Mesendoderm (in vitro differentiated cells): Measurements from ENCODE around the gene PAX5.

Source experiments
- DNase-seq: peaks from one replicate; pipeline ENCODE4 v3.0.0; 2013
- H2AK5ac ChIP-seq: 2 replicates; pipeline ENCODE4 v1.6.1; 2013; ENCODE audit warnings: low read length, inconsistent platforms
- H2BK120ac ChIP-seq: 2 replicates; pipeline ENCODE4 v1.6.1; 2013; ENCODE audit warnings: low read depth, mild to moderate bottlenecking, low read length, moderate library complexity, mixed read lengths
- H2BK15ac ChIP-seq: replicated peaks from 2 replicates; pipeline ENCODE4 v1.6.1; 2013; ENCODE audit warnings: low read depth, mild to moderate bottlenecking, moderate library complexity
- H2BK5ac ChIP-seq: 2 replicates; pipeline ENCODE4 v1.6.1; 2013; ENCODE audit warnings: low read length, inconsistent platforms
- H3K18ac ChIP-seq: 2 replicates; pipeline ENCODE4 v1.6.1; 2013; ENCODE audit warnings: mild to moderate bottlenecking, low read length, mixed read lengths
- H3K23ac ChIP-seq: one replicate; pipeline ENCODE4 v1.6.1; 2013; ENCODE audit warnings: low read length
- H3K27ac ChIP-seq: 2 replicates; pipeline ENCODE4 v1.5.1; 2013; ENCODE audit warnings: low read depth, mild to moderate bottlenecking, inconsistent platforms, low read length, moderate library complexity
- H3K27me3 ChIP-seq: 2 replicates; pipeline ENCODE4 v1.6.1; 2013; ENCODE audit warnings: low read length, control low read depth, mild to moderate bottlenecking, inconsistent platforms; ENCODE audit not compliant: insufficient read depth, poor library complexity
- H3K36me3 ChIP-seq: 2 replicates; pipeline ENCODE4 v1.6.1; 2013; ENCODE audit warnings: low read length, inconsistent platforms; ENCODE audit not compliant: control insufficient read depth, insufficient read depth
- H3K4ac ChIP-seq: one replicate; pipeline ENCODE4 v1.6.1; 2013; ENCODE audit warnings: low read depth, mild to moderate bottlenecking, low read length, moderate library complexity
- H3K4me1 ChIP-seq: 2 replicates; pipeline ENCODE4 v1.6.1; 2013; ENCODE audit warnings: low read depth, low read length, inconsistent platforms; ENCODE audit not compliant: control insufficient read depth
- H3K4me2 ChIP-seq: 2 replicates; pipeline ENCODE4 v1.6.1; 2013; ENCODE audit warnings: low read length
- H3K4me3 ChIP-seq: 2 replicates; pipeline ENCODE4 v1.5.1; 2013; ENCODE audit warnings: mild to moderate bottlenecking, low read length
- H3K56ac ChIP-seq: one replicate; pipeline ENCODE4 v1.6.1; 2013; ENCODE audit warnings: low read length
- H3K79me1 ChIP-seq: 2 replicates; pipeline ENCODE4 v1.6.1; 2013; ENCODE audit warnings: low read length, inconsistent platforms
- H3K79me2 ChIP-seq: 2 replicates; pipeline ENCODE4 v1.6.1; 2013; ENCODE audit warnings: mild to moderate bottlenecking, low read length; ENCODE audit not compliant: control insufficient read depth, insufficient read depth
- H3K9ac ChIP-seq: 2 replicates; pipeline ENCODE4 v1.6.1; 2013; ENCODE audit warnings: low read length, inconsistent platforms
- H4K5ac ChIP-seq: one replicate; pipeline ENCODE4 v1.6.1; 2013; ENCODE audit warnings: low read length
- H4K8ac ChIP-seq: one replicate; pipeline ENCODE4 v1.6.1; 2013; ENCODE audit warnings: low read depth, mild to moderate bottlenecking, control low read depth, low read length, moderate library complexity
- WGBS: extraction: QIAGEN DNeasy Blood & Tissue Kit; methylation state at CpG from one replicate; pipeline ENCODE4 v1.1.7; 2013; ENCODE audit warnings: low lambda C conversion rate, missing lambda C conversion rate; ENCODE audit not compliant: insufficient coverage; ENCODE audit errors: extremely low coverage; 5-methylcytosine and 5-hydroxymethylcytosine counted together

The PAX5 gene

GRCh38 chr9:36818965-36819870 is 214.8 kb downstream of the PAX5 start:
- Histone ChIP-seq H4K5ac (no peak overlapping the region), H3K79me2 (no peaks in the 10 kb centered on the region), H3K18ac (no peak overlapping the region), H3K4ac (no peak overlapping the region), H3K4me3 (no peak overlapping the region), H3K9ac (peak overlapping the region; percentile 51), H3K27ac (no peak overlapping the region), H4K8ac (no peak overlapping the region), H2BK15ac (no peak overlapping the region), H3K56ac (peak overlapping the region; percentile 81), H3K27me3 (no peaks in the 10 kb centered on the region), H2BK120ac (no peak overlapping the region), H3K23ac (peak overlapping the region; percentile 76), H3K4me2 (peak overlapping the region; percentile 51), H2BK5ac (no peak overlapping the region), H2AK5ac (no peak overlapping the region), H3K36me3 (no peaks in the 10 kb centered on the region), H3K79me1 (no peaks in the 10 kb centered on the region), H3K4me1 (peaks cover 6% of the 10 kb centered on the region)
- no CpG with 5 or more reads among the region's 35 CpGs for WGBS
- peak; percentile 62 for DNase-seq

GRCh38 chr9:36818242-36818938 is 215.7 kb downstream of the PAX5 start:
- H3K4me1 ChIP-seq = peaks cover 6% of the 10 kb centered on the region
- H3K56ac ChIP-seq = peak overlapping the region; percentile 81
- H4K5ac ChIP-seq = no peak overlapping the region
- no peak overlapping the region for H2BK5ac ChIP-seq
- no peak overlapping the region for H4K8ac ChIP-seq
- H3K27ac ChIP-seq = no peak overlapping the region
- no peak for DNase-seq
- H3K4ac ChIP-seq = no peak overlapping the region
- H3K36me3 ChIP-seq = no peaks in the 10 kb centered on the region
- peak overlapping the region; percentile 51 for H3K9ac ChIP-seq
- no peak overlapping the region for H3K18ac ChIP-seq
- H3K79me1 ChIP-seq = no peaks in the 10 kb centered on the region
- no CpG with 5 or more reads among the region's 32 CpGs for WGBS
- no peak overlapping the region for H3K23ac ChIP-seq
- H3K4me2 ChIP-seq = peak overlapping the region; percentile 51
- H2BK120ac ChIP-seq = no peak overlapping the region
- no peak overlapping the region for H2AK5ac ChIP-seq
- no peaks in the 10 kb centered on the region for H3K27me3 ChIP-seq
- no peaks in the 10 kb centered on the region for H3K79me2 ChIP-seq
- H3K4me3 ChIP-seq = peak overlapping the region; percentile 28
- H2BK15ac ChIP-seq = no peak overlapping the region

DNA sequence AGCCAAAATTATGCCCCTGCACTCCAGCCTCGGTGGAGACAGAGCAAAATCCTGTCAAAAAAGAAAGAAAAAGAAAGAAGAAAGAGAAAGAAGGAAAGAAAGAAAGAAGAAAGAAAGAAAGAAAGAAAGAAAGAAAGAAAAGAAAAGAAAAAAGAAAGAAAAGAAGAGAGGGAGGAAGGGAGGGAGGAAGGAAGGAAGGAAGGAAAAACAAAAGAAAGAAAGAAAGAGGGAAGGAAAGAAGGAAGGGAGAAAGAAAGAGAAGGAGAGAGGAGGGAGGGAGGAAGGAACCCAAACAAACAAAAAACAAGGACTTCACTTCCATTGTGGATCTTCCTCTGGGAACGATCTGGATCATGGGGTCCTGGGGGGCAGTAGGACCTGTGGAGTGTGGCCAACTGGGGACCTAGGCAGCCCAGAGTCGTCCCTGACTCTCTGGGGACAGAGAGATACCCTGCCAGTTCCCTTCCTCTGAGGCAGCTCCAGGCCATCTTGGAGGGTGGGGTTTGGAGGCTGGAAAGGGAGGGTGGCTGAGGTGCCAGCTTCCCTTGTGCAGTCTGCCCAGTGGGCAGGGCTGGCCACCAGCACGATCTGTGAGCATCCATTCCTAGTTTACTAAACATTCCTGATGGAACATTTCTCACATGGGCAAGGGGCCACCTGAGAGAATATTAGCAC is 216.8 kb downstream of the PAX5 start:
- H3K4me2 ChIP-seq = no peak overlapping the region
- no peak overlapping the region for H2AK5ac ChIP-seq
- no peak overlapping the region for H3K18ac ChIP-seq
- no peak overlapping the region for H2BK5ac ChIP-seq
- no peak overlapping the region for H3K27ac ChIP-seq
- no peak overlapping the region for H4K8ac ChIP-seq
- no peak overlapping the region for H3K9ac ChIP-seq
- no peak overlapping the region for H3K4ac ChIP-seq
- no peak for DNase-seq
- peaks cover 6% of the 10 kb centered on the region for H3K4me1 ChIP-seq
- no peak overlapping the region for H3K4me3 ChIP-seq
- no peaks in the 10 kb centered on the region for H3K27me3 ChIP-seq
- H3K23ac ChIP-seq = no peak overlapping the region
- no peaks in the 10 kb centered on the region for H3K79me1 ChIP-seq
- no peak overlapping the region for H3K56ac ChIP-seq
- no peaks in the 10 kb centered on the region for H3K36me3 ChIP-seq
- no peak overlapping the region for H4K5ac ChIP-seq
- WGBS = no CpG with 5 or more reads among the region's 4 CpGs
- H3K79me2 ChIP-seq = no peaks in the 10 kb centered on the region
- H2BK15ac ChIP-seq = no peak overlapping the region
- no peak overlapping the region for H2BK120ac ChIP-seq

- Histone ChIP-seq H2BK15ac (no peak overlapping the region), H3K36me3 (no peaks in the 10 kb centered on the region), H4K5ac (no peak overlapping the region), H3K4me3 (no peak overlapping the region), H3K56ac (no peak overlapping the region), H3K9ac (no peak overlapping the region), H4K8ac (no peak overlapping the region), H3K23ac (no peak overlapping the region), H2AK5ac (no peak overlapping the region), H3K4ac (no peak overlapping the region), H2BK120ac (no peak overlapping the region), H3K79me1 (no peaks in the 10 kb centered on the region), H3K4me2 (no peak overlapping the region), H3K27ac (no peak overlapping the region), H3K27me3 (no peaks in the 10 kb centered on the region), H2BK5ac (no peak overlapping the region), H3K18ac (no peak overlapping the region), H3K79me2 (no peaks in the 10 kb centered on the region), H3K4me1 (peaks cover 6% of the 10 kb centered on the region)
- no CpG with 5 or more reads among the region's 3 CpGs for WGBS
- no peak for DNase-seq
Measured at GRCh38 chr9:36816371-36816770, 217.7 kb downstream of the PAX5 start.

GRCh38 chr9:36815566-36816348 is 218.3 kb downstream of the PAX5 start:
- Histone ChIP-seq H4K5ac (no peak overlapping the region), H2AK5ac (no peak overlapping the region), H2BK120ac (no peak overlapping the region), H3K56ac (no peak overlapping the region), H3K4me1 (peaks cover 5% of the 10 kb centered on the region), H3K18ac (no peak overlapping the region), H3K9ac (no peak overlapping the region), H3K27me3 (no peaks in the 10 kb centered on the region), H3K4me3 (no peak overlapping the region), H2BK5ac (no peak overlapping the region), H3K4ac (no peak overlapping the region), H3K79me1 (no peaks in the 10 kb centered on the region), H4K8ac (no peak overlapping the region), H3K4me2 (no peak overlapping the region), H2BK15ac (no peak overlapping the region), H3K23ac (no peak overlapping the region), H3K79me2 (no peaks in the 10 kb centered on the region), H3K36me3 (no peaks in the 10 kb centered on the region), H3K27ac (no peak overlapping the region)
- DNase-seq = no peak
- no CpG with 5 or more reads among the region's 7 CpGs for WGBS
